Endothelial cell of umbilical vein (primary cell): ENCODE results near the gene CPPED1. TPM values are rescaled to one million over a fixed set of nuclear protein-coding genes. Genes with fewer than 3 reads are reported as not detected.

Source experiments
- BruUV-seq: library from RNA; stranded (reverse); fragments of 400-500 nt; replicated peaks from 2 replicates; lab custom pipeline; 2021; lab: Mats Ljungman, UMichigan
- CTCF ChIA-PET: fragments of 300-600, 350-600 bp; sonication (Branson Sonifier 250); formaldehyde crosslinking; loops from one replicate; lab custom pipeline; 2021; ENCODE audit warnings: antibody characterized with exemption, inconsistent platforms; lab: Charles Lee
- POLR2A ChIA-PET: fragments of 300-600, 350-600 bp; sonication (Branson Sonifier 250); formaldehyde crosslinking; loops from one replicate; lab custom pipeline; 2021; ENCODE audit warnings: antibody characterized with exemption, inconsistent platforms; lab: Charles Lee
- DNase-seq: peaks from one replicate; pipeline ENCODE4 v3.0.0-alpha.2; 2011; ENCODE audit warnings: low read depth, low spot score
- FAIRE-seq: peaks from 2 replicates; lab custom pipeline; 2011; peaks lifted over from hg19 to GRCh38; lab: Jason Lieb, UNC
- H2AFZ ChIP-seq: 2 replicates; pipeline ENCODE4 v1.6.0; 2012; ENCODE audit warnings: low read depth, low read length, control low read depth, inconsistent platforms
- H3K27ac ChIP-seq: 2 replicates; pipeline ENCODE4 v1.5.1; 2011; ENCODE audit warnings: low read depth, mild to moderate bottlenecking, control low read depth, low read length, moderate library complexity; ENCODE audit not compliant: insufficient read depth
- H3K27me3 ChIP-seq, 2 experiments: 2 replicates each; pipeline versions ENCODE4 v1.6.0 to v1.6.1; 2011; ENCODE audit warnings: low read length in 2 of 2, mixed read lengths in 1 of 2; ENCODE audit not compliant: control insufficient read depth in 2 of 2, insufficient read depth in 2 of 2
- H3K36me3 ChIP-seq, 2 experiments: 2 replicates in 1 of 2; 3 replicates in 1 of 2; pipeline ENCODE4 v1.5.1; 2011; ENCODE audit warnings: low read length in 2 of 2, mild to moderate bottlenecking in 1 of 2, moderate library complexity in 1 of 2; ENCODE audit not compliant: control insufficient read depth in 2 of 2, insufficient read depth in 2 of 2; ENCODE audit errors: extremely low read depth in 1 of 2
- H3K4me1 ChIP-seq: 3 replicates; pipeline ENCODE4 v1.5.1; 2011; ENCODE audit warnings: mild to moderate bottlenecking, low read length; ENCODE audit not compliant: control insufficient read depth, insufficient read depth; ENCODE audit errors: extremely low read depth
- H3K4me2 ChIP-seq: 2 replicates; pipeline ENCODE4 v1.6.1; 2011; ENCODE audit warnings: low read length, control low read depth, mixed read lengths; ENCODE audit not compliant: insufficient read depth
- H3K4me3 ChIP-seq, 3 experiments: fragments of 200-600 bp in 1 of 3; sonication (generic), shearing (Covaris generic) in 1 of 3; replicated peaks in 1 of 3; 2 replicates each; pipeline ENCODE4 v1.5.1; 2011 to 2016; ENCODE audit warnings: control low read depth in 3 of 3, low read length in 3 of 3, mild to moderate bottlenecking in 2 of 3, inconsistent platforms in 1 of 3, low read depth in 1 of 3, moderate library complexity in 1 of 3; ENCODE audit not compliant: insufficient read depth in 1 of 3
- H3K79me2 ChIP-seq: 2 replicates; pipeline ENCODE4 v1.6.0; 2012; ENCODE audit warnings: low read length, inconsistent platforms; ENCODE audit not compliant: control insufficient read depth, insufficient read depth
- H3K9ac ChIP-seq: replicated peaks from 2 replicates; pipeline ENCODE3; 2011; ENCODE audit warnings: low read length, control low read depth; ENCODE audit not compliant: insufficient read depth; ENCODE audit errors: extremely low read depth
- H3K9me1 ChIP-seq: replicated peaks from 3 replicates; pipeline ENCODE4 v1.6.0; 2011; ENCODE audit warnings: mild to moderate bottlenecking, low read length; ENCODE audit not compliant: control insufficient read depth, insufficient read depth; ENCODE audit errors: extremely low read depth
- H3K9me3 ChIP-seq: replicated peaks from 2 replicates; pipeline ENCODE4 v1.5.1; 2012; ENCODE audit warnings: low read length, inconsistent platforms; ENCODE audit not compliant: control insufficient read depth, insufficient read depth
- H4K20me1 ChIP-seq: replicated peaks from 2 replicates; pipeline ENCODE3; 2011; ENCODE audit warnings: mild to moderate bottlenecking, low read length; ENCODE audit not compliant: control insufficient read depth, insufficient read depth; ENCODE audit errors: extremely low read depth
- CTCF ChIP-seq, 2 donors: IDR thresholded peaks; 1 replicate in 1 of 2; 2 replicates in 1 of 2; pipeline ENCODE4 v1.5.1; 2011; ENCODE audit warnings: low read length in 2 of 2, mild to moderate bottlenecking in 2 of 2, moderate library complexity in 2 of 2, control low read depth in 1 of 2, inconsistent platforms in 1 of 2, low read depth in 1 of 2; ENCODE audit not compliant: insufficient read depth in 1 of 2; ENCODE audit errors: extremely low read depth in 1 of 2
- EZH2 ChIP-seq: IDR thresholded peaks from 2 replicates; pipeline ENCODE4 v1.6.1; 2012; ENCODE audit warnings: borderline replicate concordance, low read depth, mild to moderate bottlenecking, moderate library complexity, low read length, inconsistent platforms; ENCODE audit not compliant: severe bottlenecking
- FOS ChIP-seq: IDR thresholded peaks from 2 replicates; pipeline ENCODE4 v1.6.1; 2011; ENCODE audit warnings: mild to moderate bottlenecking, low read length, moderate library complexity, borderline replicate concordance; ENCODE audit not compliant: insufficient read depth
- GATA2 ChIP-seq: IDR thresholded peaks from 2 replicates; pipeline ENCODE4 v1.7.0; 2011; ENCODE audit warnings: low read depth, mild to moderate bottlenecking, moderate library complexity, mixed read lengths, low read length; ENCODE audit not compliant: insufficient read length, insufficient read depth
- JUN ChIP-seq: IDR thresholded peaks from 2 replicates; pipeline ENCODE4 v1.6.1; 2011; ENCODE audit warnings: borderline replicate concordance, low read depth; ENCODE audit not compliant: insufficient read length, insufficient read depth
- MAX ChIP-seq: IDR thresholded peaks from 2 replicates; pipeline ENCODE4 v1.6.1; 2011; ENCODE audit not compliant: insufficient read depth, insufficient read length
- MYC ChIP-seq: IDR thresholded peaks from one replicate; pipeline ENCODE4 v1.6.1; 2011; ENCODE audit warnings: mild to moderate bottlenecking, low read depth, low read length
- POLR2A ChIP-seq: IDR thresholded peaks from 2 replicates; pipeline ENCODE4 v1.6.1; 2012; ENCODE audit warnings: low read depth, mild to moderate bottlenecking, control low read depth, low read length
- POLR2AphosphoS5 ChIP-seq: IDR thresholded peaks from 2 replicates; pipeline ENCODE4 v1.6.1; 2012; ENCODE audit warnings: low read depth, mild to moderate bottlenecking, control low read depth, low read length, moderate library complexity; ENCODE audit not compliant: insufficient read depth
- dilution Hi-C: fragments of 300-500 bp; cut with MboI; formaldehyde crosslinking; loops from one replicate; pipeline ENCODE4 v1.15.0; 2019; ENCODE audit warnings: low sequenced_read_pairs; ENCODE audit not compliant: extremely low pct_ligation_motif_present
- intact Hi-C: fragments of 100-400 bp; cut with micrococcal nuclease; formaldehyde crosslinking; loops from one replicate; pipeline ENCODE4 v1.10.0; 2022
- polyA plus RNA-seq, 4 experiments: library from polyadenylated mRNA; depleted of rRNA in 3 of 4; stranded (reverse) in 3 of 4; unstranded in 1 of 4; fragments of >200 nt; gene quantifications; 2 replicates each; pipeline versions ENCODE4 v1.2.1 to v1.2.3, GENCODE V29; 2011 to 2012; ENCODE audit warnings: missing spikeins in 1 of 4
- total RNA-seq: library from RNA; stranded (reverse); gene quantifications from 2 replicates; pipeline ENCODE4 v1.2.3, GENCODE V29; 2021

Gene CPPED1
- total and polyA plus RNA-seq, 2 donors (not counting 3 experiments of a cell fraction or from before 2014, with no cell fraction given) = 27.9 to 59.3 TPM

- ChIA-PET POLR2A (no interaction called here), CTCF (no interaction called here)
- Histone ChIP-seq H3K4me1 (peaks cover 3% of the 10 kb centered on the region), H3K36me3 (peaks cover 0 to 3% of the 10 kb centered on the region in 2 experiments), H3K9me3 (no peaks in the 10 kb centered on the region), H3K27ac (no peak overlapping the region), H3K27me3 (no peaks in the 10 kb centered on the region), H3K79me2 (no peaks in the 10 kb centered on the region), H3K9ac (no peak overlapping the region), H4K20me1 (no peaks in the 10 kb centered on the region), H3K4me3 (no peak overlapping the region), H2AFZ (no peak overlapping the region), H3K4me2 (no peak overlapping the region), H3K9me1 (no peaks in the 10 kb centered on the region)
- DNase-seq (no peak), FAIRE-seq (no peak)
- no TSS peak for BruUV-seq
- dilution Hi-C loops = no loop called here
- no peak for TF ChIP-seq FOS
- TF ChIP-seq POLR2AphosphoS5 = no peak
- no peak for TF ChIP-seq EZH2
- TF ChIP-seq GATA2 = no peak
- TF ChIP-seq MAX = no peak
- TF ChIP-seq CTCF (IDR thresholded peaks at IDR 0.05; ENCODE audit: extremely low read depth in 1 of 2, insufficient read depth in 1 of 2, low read depth in 1 of 2, low read length in 2 of 2) = no peak
- TF ChIP-seq MYC = no peak
- TF ChIP-seq POLR2A = no peak
- no peak for TF ChIP-seq JUN
- intact Hi-C loops = no loop called here
Observed at GRCh38 chr16:12708266-12708665, 95.4 kb downstream of the CPPED1 start.
